Measurements from ENCODE around the gene TCF12. TPM values are rescaled to one million over a fixed set of nuclear protein-coding genes. Genes with fewer than 3 reads are reported as not detected.

Gene TCF12
- total RNA-seq, 1 donor from 2014 or later = 84.6 TPM

GRCh38 chr15:57041416-57041815 is 123.0 kb downstream of the TCF12 start:
- Histone ChIP-seq H3K4me3 (ENCODE audit: low read depth, low read length) (no peak overlapping the region), H3K27me3 (ENCODE audit: control insufficient read depth, insufficient read depth, low read length) (no peaks in the 10 kb centered on the region), H3K36me3 (ENCODE audit: control insufficient read depth, insufficient read depth, low read length) (no peaks in the 10 kb centered on the region)
- no peak for TF ChIP-seq CTCF (IDR thresholded peaks at IDR 0.05; ENCODE audit: insufficient read depth, low read length, poor library complexity, severe bottlenecking)
- no peak for DNase-seq (ENCODE audit: low read depth)

- no peak for DNase-seq (ENCODE audit: low read depth)
- no peaks in the 10 kb centered on the region for H3K27me3 ChIP-seq (ENCODE audit: control insufficient read depth, insufficient read depth, low read length)
- TF ChIP-seq CTCF (IDR thresholded peaks at IDR 0.05; ENCODE audit: insufficient read depth, low read length, poor library complexity, severe bottlenecking) = no peak
- no peak overlapping the region for H3K4me3 ChIP-seq (ENCODE audit: low read depth, low read length)
- H3K36me3 ChIP-seq (ENCODE audit: control insufficient read depth, insufficient read depth, low read length) = no peaks in the 10 kb centered on the region
Measured at GRCh38 chr15:57044072-57044702, 125.7 kb downstream of the TCF12 start.

- no peak for TF ChIP-seq CTCF (IDR thresholded peaks at IDR 0.05; ENCODE audit: insufficient read depth, low read length, poor library complexity, severe bottlenecking)
- DNase-seq (ENCODE audit: low read depth) = no peak
- Histone ChIP-seq H3K27me3 (ENCODE audit: control insufficient read depth, insufficient read depth, low read length) (no peaks in the 10 kb centered on the region), H3K4me3 (ENCODE audit: low read depth, low read length) (no peak overlapping the region), H3K36me3 (ENCODE audit: control insufficient read depth, insufficient read depth, low read length) (no peaks in the 10 kb centered on the region)
Measured at GRCh38 chr15:57044970-57045369, 126.5 kb downstream of the TCF12 start.

- DNase-seq (ENCODE audit: low read depth) = no peak
- no peak overlapping the region for H3K4me3 ChIP-seq (ENCODE audit: low read depth, low read length)
- no peaks in the 10 kb centered on the region for H3K27me3 ChIP-seq (ENCODE audit: control insufficient read depth, insufficient read depth, low read length)
- no peaks in the 10 kb centered on the region for H3K36me3 ChIP-seq (ENCODE audit: control insufficient read depth, insufficient read depth, low read length)
- TF ChIP-seq CTCF (IDR thresholded peaks at IDR 0.05; ENCODE audit: insufficient read depth, low read length, poor library complexity, severe bottlenecking) = no peak
Measured at GRCh38 chr15:57045741-57046382, 127.4 kb downstream of the TCF12 start.

DNA sequence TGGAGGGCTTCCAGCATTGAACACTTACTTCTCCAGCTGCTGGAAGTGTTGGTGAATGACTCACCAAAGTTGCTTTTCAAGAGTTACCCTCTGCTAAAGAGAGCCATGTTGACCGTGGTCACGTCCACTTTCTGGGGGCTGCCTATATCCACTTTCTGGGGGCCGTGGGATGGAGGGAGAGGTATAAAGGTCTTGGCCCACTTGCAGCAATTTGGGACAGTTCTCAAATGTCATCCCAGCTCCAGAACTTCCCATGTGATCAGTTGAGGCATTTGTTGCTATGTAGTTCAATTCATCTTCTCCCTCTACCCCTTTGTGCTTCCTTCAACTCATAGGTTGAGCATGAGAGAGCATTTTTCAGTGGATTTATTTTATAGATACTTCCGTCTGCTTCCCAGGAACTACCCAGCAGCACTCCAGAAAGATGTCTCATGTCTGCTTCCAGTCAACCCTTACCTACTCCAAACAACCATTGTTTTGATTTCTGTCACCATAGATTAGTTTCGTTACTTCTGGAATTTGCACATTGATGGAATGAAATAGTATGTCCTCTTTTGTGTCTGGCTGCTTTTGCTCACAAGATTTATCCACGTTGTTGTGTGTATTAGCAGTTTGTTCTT is 130.6 kb downstream of the TCF12 start:
- no peak for DNase-seq (ENCODE audit: low read depth)
- H3K4me3 ChIP-seq (ENCODE audit: low read depth, low read length) = no peak overlapping the region
- no peak for TF ChIP-seq CTCF (IDR thresholded peaks at IDR 0.05; ENCODE audit: insufficient read depth, low read length, poor library complexity, severe bottlenecking)
- H3K36me3 ChIP-seq (ENCODE audit: control insufficient read depth, insufficient read depth, low read length) = no peaks in the 10 kb centered on the region
- H3K27me3 ChIP-seq (ENCODE audit: control insufficient read depth, insufficient read depth, low read length) = no peaks in the 10 kb centered on the region

All from kidney epithelial cell (primary cell).